ENCODE results near the gene ESM1. TPM values are rescaled to one million over a fixed set of nuclear protein-coding genes. Genes with fewer than 3 reads are reported as not detected.
"Not testable (repeated sequence)": the region's sequence is repeated elsewhere in the genome, so short reads cannot be mapped to it uniquely, and the experiment has no call there.

ESM1 gene
- polyA plus RNA-seq (2014; cell fraction: cytosol; rRNA removed): not detected in 2 replicates
- not detected in 2 replicates for polyA plus RNA-seq (2014; cell fraction: nucleus; rRNA removed)

- DNase-seq (ENCODE audit: low spot score): no peak
Observed at GRCh38 chr5:54985301-54986268, at the start of gene ESM1. TSS of gene ESM1 (minus strand) at chr5:54985593. CDS start at chr5:54985517, 76 bp downstream.

GRCh38 chr5:55033568-55033967, 48.2 kb upstream of the ESM1 start:
- DNase-seq (ENCODE audit: low spot score): no peak

GRCh38 chr5:55031492-55031891, 46.1 kb upstream of the ESM1 start:
- no peak for DNase-seq (ENCODE audit: low spot score)

GRCh38 chr5:55030676-55031369, 45.4 kb upstream of the ESM1 start:
- DNase-seq (ENCODE audit: low spot score): no peak

- DNase-seq (ENCODE audit: low spot score): no peak
Observed at GRCh38 chr5:55030220-55030619, 44.8 kb upstream of the ESM1 start.

GRCh38 chr5:55027595-55027994, 42.2 kb upstream of the ESM1 start:
- DNase-seq (ENCODE audit: low spot score): no peak

- DNase-seq (ENCODE audit: low spot score): no peak
Observed at GRCh38 chr5:55022450-55022849, 37.1 kb upstream of the ESM1 start.

GRCh38 chr5:55021821-55022220, 36.4 kb upstream of the ESM1 start:
- no peak for DNase-seq (ENCODE audit: low spot score)

- no peak for DNase-seq (ENCODE audit: low spot score)
Observed at GRCh38 chr5:55021410-55021809, 36.0 kb upstream of the ESM1 start.

- DNase-seq (ENCODE audit: low spot score): not testable (repeated sequence)
Observed at GRCh38 chr5:55010149-55010548, 24.8 kb upstream of the ESM1 start.

GRCh38 chr5:55004729-55005128, 19.3 kb upstream of the ESM1 start:
- no peak for DNase-seq (ENCODE audit: low spot score)

- DNase-seq (ENCODE audit: low spot score): no peak
Observed at GRCh38 chr5:55003432-55004065, 18.2 kb upstream of the ESM1 start.

GRCh38 chr5:55002166-55002565, 16.8 kb upstream of the ESM1 start:
- not testable (repeated sequence) for DNase-seq (ENCODE audit: low spot score)

- no peak for DNase-seq (ENCODE audit: low spot score)
Observed at GRCh38 chr5:54997081-54997480, 11.7 kb upstream of the ESM1 start.

GRCh38 chr5:54996466-54996865, 11.1 kb upstream of the ESM1 start:
- no peak for DNase-seq (ENCODE audit: low spot score)

- no peak for DNase-seq (ENCODE audit: low spot score)
Observed at GRCh38 chr5:54995168-54995567, 9.8 kb upstream of the ESM1 start.

- DNase-seq (ENCODE audit: low spot score): no peak
Observed at GRCh38 chr5:54994628-54995027, 9.2 kb upstream of the ESM1 start.

GRCh38 chr5:54993318-54993717, 7.9 kb upstream of the ESM1 start:
- no peak for DNase-seq (ENCODE audit: low spot score)

GRCh38 chr5:54991416-54991815, 6.0 kb upstream of the ESM1 start:
- DNase-seq (ENCODE audit: low spot score): no peak

GRCh38 chr5:54990841-54991258, 5.5 kb upstream of the ESM1 start:
- DNase-seq (ENCODE audit: low spot score): no peak

- DNase-seq (ENCODE audit: low spot score): no peak
Observed at GRCh38 chr5:54988817-54989216, 3.4 kb upstream of the ESM1 start.

GRCh38 chr5:54988218-54988617, 2.8 kb upstream of the ESM1 start:
- DNase-seq (ENCODE audit: low spot score): no peak
